Activated naive CD4-positive, alpha-beta T cell treated with anti-CD3 and anti-CD28 coated beads, Interleukin-2, amount 50 U/mL, for 16 hours (primary cell): ENCODE results near the gene FUZ.

Experiments
- DNase-seq: peaks from one replicate; pipeline ENCODE4 v3.0.0-alpha.2; 2020

FUZ gene, protein sequence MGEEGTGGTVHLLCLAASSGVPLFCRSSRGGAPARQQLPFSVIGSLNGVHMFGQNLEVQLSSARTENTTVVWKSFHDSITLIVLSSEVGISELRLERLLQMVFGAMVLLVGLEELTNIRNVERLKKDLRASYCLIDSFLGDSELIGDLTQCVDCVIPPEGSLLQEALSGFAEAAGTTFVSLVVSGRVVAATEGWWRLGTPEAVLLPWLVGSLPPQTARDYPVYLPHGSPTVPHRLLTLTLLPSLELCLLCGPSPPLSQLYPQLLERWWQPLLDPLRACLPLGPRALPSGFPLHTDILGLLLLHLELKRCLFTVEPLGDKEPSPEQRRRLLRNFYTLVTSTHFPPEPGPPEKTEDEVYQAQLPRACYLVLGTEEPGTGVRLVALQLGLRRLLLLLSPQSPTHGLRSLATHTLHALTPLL

DNA sequence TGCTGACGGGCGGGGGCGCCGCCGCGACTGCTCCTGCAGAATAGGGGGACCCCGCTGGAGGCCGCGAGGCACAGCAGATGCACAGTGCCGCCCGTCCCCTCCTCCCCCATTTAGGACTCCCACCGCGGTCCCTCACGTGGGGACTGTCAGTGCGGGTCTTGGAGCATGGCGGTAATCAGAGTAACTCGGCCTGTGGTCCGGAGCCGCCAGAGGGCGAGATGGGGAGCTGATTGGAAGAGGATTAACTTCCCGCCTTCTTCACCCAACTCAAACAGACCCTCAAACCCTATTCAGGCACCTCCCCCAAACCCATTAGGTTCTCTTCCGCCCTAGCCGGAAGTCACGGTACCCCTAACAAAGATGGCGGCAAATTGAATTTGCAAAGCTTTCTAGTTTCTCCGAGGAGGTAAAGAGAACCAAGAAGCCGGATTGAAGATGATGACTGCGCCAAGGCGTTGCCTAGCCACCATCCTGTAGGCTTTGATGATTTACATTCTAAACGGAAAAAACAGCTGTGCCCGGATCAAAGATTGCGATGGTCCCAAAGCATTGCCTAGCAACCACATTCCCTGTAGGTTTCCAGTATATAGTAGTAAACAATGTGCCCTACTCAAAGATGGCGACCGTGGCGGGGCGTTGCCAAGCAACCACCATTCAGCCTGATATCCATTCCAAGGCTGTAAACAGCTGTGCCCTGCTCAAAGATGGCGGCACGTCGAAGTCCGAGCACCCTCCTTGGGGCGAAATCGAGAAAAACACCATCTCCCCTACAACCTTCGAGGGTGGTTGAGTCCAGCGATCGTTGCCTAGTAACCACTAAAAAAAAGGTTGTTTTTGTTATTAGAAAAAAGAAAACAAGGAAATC is at the start of gene FUZ:
FUZ (minus strand) TSS at position 296 of the 865 bp plus-strand sequence; CDS start at position 110, 186 bp downstream.
- DNase-seq: peak; percentile 87

DNA sequence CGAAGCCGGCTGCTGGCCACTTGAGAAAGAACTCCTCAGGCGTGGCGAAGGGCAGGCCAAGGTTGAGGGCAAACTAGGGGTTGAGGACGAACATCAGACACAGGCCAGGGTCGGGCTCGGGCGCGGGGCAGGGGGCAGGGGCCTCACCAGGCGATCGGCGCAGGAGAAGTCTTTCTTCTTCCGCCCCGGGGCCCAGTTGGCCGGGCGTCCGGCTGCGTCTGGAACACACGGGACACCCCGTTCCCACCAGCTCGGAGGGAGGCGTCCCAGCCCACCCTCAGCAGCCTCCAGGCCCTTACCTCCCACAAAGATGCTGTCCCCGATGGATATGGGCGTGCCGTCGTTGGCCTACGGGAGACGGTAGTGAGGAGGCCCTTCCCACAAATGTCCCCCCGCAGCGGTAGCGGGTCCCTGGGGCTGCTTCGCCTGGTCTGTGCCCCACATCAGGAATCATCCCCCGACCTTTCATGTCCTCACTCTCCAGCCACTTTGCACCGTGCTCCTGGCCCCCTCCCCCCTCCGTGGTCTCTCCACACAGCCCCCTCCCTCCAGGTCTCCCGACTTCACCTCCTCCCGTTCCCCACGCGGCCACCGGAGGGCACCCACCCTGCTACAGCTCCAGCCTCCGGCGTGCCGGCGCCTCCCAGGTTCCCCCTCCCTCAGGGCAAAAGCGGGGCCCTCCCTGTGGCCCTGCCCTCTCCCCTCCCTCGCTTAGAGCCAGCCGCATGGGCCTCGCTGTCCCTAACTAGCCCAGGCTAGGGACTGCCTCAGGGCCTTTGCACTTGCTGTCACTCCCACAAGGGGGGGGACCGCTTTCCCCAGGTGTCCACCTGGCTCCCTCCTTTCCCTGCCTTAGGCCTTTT is 49.5 kb upstream of the FUZ start:
- no peak for DNase-seq

DNA sequence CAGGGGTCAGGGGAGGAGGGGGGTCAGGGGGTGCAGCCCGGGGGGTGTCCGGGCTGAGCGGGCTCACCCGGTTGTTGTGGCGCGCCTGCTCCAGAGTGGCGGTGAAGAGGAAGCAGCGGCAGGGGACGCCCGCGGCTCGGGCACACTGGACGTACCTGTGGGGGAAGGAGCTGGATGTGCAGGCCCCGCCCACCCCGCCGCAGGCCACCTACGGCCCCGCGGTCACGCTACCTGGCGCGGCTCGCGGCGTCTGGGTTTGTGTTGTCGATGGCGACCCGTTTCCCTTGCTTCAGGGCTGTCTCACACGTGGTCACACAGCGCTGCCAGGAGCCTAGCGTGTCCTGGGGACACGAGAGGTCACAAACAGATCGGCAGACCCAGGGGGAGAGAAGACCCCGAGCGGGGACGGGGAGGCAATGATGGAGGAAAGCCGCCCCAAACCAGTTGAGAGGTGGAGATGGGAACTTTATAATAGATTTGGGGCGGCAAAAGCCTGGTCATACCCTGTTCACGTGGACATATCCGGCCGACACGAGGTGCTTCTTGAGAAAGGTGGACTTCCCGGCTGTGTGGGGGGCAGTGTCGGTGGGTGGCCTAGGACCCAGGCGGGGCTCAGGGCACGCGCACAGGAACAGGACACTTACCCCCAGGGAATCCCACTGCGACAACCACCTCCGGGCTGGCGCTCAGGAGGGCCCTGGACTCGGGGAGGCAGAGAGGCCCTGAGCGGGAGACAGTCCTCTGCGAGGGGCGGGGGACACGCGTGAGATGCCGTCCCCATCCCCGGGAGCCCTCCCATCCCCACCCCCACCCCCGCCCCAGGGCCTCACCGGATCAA is 48.7 kb upstream of the FUZ start:
- DNase-seq: no peak

DNA sequence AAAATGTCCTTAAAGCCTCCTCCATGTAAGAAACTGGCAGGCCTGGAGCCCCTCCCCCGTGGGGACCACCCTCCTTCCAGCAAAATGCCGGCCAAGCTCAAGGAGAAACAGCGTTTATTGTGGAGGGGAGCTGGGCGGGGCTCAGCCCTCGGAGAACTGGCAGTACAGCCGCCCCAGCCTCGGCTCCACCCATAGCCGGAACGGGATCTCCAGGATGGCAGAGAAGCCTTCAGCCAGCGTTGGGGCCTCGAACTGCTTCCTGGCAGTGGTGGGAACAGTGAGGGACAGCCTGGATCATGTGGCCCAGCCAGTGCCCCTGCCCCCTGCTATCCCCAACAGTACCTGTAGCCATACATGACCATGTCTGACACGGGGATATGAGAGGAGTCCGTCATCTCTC is 48.0 kb upstream of the FUZ start:
- no peak for DNase-seq

DNA sequence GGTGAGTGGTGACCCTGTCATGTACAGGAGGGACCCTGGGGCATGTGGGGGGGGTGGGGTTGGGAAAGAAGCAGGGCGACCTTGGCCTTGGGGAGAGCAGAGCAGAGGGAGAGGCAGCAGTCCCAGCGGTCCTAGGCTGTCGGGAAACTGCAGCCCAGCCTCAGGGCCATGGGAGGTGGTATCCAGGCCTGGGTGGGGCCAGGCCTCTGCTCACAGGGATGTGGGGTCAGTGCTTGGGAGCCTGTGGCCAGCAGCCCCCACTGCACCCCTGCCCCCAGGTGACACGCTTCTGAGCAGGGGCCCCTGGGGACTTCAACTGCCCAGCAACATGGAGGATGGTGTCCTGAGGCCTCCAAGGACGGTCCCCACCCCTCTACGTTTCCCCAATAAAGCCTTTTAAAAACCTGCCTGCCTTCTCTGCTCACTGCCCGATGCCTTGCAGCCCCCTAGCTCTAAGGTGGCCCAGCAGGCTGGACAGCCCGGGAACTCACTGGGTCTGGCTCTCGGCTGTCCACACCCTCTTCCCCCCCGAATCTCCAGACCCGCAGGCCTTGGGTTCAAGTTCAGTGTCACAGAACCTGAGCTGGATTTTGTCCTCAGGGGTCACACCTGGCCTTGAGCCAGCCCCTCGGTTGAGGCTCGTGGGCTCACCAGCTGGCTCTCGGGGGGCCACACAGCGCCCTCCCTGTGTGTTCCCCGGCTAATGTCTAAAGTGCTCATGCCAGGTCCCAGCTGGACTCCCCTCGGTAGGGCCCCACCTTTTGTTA is 47.4 kb upstream of the FUZ start:
- no peak for DNase-seq

DNA sequence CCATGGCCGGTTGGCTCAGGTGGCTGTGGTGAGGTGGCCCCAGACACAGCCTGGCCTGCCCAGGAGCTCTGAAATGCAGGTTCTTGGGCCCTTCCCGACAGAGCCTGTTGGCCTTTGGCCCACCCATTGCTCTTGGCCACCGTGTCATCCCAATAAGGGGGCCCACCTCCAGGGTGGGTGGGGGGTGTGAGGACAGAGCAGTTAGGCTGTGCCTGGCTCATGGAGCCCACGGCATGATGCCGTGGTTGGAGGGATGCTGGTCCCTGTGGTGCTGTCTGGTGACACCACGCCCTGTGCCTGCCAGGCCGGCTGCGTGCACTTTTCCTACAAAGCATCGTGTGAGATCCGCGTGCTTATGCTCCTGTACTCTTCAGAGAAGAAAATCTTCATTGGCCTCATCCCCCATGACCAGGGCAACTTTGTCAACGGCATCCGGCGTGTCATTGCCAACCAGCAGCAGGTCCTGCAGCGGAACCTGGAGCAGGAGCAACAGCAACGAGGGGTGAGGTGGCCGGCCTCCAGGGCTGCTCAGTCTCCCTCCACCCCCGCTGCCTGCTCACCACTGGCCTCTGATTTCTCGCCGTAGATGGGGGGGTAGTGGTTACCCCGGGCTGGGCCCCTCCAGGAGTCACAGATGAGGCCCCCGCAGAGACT is 46.7 kb upstream of the FUZ start:
- DNase-seq: no peak

DNA sequence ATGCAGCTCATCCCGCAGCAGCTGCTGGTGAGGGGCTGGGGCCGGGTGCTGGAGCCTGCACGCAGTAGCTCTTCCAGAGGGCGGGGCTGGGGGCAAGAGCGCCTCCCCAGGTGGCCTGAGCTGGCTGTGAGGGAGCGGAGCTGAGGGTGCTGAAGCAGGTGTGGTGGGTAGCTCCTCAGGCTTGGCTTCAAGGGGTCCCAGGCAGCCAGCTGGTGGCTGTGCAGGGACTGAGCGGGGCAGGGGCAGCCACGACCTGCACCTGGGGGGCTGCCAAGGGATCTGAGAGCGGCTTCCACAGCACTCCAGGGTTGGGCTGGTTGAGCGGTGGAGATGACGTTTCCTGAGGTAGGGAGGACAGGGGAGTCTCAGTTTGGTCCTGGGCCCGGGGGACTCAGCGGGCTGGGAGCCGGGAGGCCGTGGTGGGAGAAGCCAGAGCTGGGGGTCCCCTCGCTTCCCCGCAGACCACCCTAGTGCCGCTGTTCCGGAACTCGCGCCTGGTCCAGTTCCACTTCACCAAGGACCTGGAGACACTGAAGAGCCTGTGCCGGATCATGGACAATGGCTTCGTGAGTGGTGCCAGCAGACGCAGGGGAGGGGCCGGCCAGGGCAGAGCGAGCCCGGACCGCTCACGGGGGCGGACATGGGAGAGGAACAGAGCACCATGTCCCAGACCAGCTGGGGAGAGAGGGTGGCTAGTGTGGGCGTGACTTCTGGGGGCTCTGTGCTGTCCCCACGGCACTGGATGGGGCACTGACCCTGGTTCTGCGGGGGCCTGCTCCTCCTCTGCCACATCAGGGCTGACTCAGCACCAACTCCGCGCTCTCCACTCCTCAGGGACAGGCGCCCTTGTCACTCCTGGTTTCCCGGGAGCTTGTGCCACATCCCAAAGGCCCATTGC is 45.2 kb upstream of the FUZ start:
- no peak for DNase-seq

DNA sequence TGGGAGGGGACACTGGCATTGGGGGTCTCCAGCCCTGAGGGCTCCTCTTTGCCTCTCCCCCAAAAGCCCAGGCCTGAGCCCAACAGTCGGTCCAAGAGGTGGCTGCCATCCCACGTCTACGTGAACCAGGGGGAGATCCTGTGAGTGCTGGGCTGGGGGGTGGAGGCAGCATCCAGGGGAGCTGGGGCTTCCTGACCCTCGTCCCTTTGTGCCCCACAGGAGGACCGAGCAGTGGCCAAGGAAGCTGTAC is 44.7 kb upstream of the FUZ start:
- no peak for DNase-seq

DNA sequence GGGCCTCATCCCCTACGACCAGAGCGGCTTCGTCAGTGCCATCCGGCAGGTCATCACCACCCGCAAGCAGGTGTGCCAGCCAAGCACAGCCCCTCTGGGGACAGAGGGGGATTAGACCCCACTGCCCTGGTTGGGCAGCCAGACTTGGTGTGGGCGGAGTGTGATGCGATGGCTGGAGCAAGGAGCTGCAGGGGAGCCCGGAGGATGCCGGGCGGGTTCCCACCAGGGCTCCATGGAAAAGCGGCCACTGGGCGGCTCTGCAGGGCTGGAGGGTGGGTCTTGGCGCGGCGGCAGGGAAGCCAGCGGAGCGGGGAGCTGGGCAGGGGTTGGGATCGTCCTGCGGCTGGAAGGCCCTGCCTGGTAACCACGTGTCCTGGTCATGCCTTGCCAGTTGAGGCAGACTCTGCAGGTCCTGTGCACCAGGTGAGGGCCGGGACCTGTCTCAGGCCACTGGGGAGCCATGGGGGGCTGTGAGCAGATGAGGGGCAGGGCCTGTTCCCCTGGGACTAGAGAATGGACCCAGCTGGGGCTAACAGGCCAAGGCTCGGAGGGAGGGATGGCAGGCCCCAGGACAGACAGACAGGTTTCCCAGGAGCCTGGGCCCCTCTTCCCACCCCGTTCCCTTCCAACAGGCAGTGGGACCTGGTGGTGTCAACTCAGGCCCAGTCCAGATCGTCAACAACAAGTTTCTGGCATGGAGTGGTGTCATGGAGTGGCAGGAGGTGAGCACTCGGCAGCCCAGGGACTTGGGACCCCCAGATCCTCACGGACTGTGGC is 44.2 kb upstream of the FUZ start:
- no peak for DNase-seq

DNA sequence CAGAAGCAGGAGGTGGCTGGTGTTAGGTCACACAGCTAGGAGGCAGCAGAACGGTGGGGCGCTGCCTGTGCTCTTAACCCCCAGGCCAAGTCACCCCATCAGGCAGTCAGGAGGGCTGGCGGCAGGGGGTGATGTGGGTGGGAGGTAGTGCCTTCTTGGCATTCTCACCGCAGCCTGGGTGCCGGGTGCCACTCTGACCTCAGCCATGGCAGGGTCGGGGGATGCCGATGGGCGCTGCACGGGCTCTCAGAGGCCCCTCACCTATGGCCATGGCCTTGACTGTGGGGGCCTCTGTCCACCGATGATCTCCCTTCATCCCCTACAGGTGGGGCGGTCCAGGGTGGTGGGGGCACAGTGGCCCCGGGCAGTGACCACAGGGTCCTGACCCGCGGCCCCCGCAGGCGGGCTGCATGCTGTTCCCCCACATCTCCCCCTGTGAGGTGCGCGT is 43.5 kb upstream of the FUZ start:
- no peak for DNase-seq

DNA sequence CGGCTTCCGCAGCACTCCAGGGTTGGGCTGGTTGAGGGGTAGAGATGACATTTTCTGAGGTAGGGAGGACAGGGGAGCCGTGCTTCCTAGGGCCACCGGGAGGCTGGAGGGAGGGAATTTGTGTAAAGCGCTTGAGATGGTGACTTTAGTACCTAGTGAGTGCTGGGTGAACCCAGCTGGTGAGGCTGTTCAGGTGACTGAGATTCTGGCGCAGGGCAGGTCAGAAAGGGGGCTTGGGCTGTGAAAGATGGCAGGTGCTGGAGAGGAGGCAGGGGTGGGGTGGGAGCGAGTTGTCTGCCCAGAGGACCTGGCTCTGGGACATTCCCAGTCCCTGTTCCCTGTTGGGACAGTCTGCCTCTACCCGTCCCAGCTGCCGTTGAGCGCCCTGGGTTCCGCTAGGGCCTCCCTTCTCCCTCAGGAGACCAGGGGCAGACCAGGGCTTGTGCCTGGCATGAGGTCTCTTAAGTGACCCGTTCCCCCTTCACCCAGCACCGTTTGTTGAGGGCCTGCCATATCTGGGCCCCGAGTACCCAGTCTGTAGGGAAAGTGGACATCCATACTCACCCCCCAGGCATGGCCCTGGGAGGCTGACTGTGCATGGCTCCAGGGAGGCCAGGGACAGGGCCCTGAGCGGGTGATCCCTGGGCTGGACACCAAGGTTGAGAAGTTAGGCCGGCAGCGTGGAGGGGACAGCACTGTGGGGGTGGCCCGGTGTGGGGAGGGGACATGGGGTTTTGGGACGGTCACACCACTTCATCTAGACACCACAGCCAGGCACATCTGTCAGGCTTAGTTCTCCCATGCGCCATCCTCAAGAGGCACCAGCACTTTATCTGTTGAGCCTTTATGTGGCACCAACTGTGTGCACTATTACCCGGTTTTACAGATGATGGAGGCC is 42.8 kb upstream of the FUZ start:
- DNase-seq: no peak

DNA sequence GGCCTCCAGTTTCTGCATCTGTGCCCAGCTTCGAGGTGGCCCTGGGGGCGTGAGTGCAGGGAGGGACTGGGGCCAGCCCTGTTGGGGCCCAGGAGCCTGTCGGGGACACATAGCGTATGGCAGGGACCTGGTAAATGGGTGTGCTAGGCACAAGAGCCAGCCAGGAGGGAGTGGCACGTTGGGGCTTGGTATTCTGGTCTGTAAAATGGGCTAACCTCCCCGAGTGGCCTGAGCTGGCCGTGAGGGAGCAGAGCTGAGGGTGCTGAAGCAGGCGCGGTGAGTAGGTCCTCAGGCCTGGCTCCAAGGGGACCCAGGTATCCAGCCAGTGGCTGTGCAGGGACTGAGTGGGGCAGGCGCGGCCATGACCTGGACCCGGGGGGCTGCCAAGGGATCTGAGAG is 42.2 kb upstream of the FUZ start:
- no peak for DNase-seq

DNA sequence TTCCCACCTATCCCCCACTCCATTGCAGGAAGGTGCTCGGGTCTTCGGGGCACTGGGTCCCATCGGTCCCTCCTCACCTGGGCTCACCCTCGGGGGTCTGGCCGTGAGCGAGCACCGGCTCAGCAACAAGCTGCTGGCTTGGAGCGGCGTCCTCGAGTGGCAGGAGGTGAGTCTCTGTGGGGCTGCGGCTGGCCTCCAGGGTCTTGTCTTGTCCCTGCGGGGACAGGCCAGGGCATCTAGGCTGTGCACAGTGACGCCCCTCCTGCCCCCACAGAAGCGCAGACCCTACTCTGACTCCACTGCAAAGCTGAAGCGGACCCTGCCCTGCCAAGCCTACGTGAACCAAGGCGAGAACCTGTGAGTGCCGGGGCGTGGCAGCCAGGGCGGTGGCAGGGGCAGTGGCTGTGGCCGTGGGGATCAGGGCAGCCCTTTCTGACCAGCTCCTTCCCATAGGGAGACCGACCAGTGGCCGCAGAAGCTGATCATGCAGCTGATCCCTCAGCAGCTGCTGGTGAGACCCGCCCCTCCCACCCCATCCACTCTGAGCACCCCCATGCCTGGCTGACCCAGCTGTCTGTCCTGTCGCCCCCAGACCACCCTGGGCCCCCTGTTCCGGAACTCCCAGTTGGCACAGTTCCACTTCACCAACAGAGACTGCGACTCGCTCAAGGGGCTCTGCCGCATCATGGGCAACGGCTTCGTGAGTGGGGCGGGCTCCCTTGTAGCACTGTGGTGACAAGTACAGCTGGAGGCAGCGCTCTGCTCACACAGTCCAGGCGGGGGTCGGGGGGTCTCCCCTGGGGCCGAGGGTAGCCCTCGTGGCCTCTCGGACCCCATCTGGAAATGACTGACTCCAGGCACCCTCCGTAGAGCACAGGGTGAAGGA is 41.5 kb upstream of the FUZ start:
- no peak for DNase-seq

DNA sequence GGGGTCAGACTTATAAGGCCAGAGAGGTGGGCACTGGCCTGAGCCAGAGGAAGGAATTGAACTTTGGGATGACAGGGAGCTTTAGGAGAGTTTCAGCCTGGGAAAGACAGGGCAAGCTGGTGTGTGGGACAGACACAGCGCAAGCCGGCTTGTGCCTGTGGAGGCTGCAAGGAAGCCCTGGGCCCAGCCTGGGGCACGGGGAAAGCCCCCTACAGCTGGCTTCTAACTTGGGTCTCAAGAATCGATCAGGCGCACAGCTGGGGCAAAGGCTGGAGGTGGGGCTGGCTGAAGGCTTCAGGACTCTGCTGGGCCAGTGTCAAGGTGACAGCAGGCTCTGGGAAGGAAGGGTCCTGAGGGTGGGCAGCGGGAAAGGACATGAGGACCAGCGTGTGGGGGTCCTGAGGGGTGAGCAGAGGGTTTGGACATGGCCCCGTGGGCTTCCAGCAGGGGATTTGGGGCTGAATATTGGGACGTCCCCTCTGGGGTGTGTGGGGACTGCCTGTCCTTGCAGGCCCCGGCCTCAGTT is 40.8 kb upstream of the FUZ start:
- no peak for DNase-seq

DNA sequence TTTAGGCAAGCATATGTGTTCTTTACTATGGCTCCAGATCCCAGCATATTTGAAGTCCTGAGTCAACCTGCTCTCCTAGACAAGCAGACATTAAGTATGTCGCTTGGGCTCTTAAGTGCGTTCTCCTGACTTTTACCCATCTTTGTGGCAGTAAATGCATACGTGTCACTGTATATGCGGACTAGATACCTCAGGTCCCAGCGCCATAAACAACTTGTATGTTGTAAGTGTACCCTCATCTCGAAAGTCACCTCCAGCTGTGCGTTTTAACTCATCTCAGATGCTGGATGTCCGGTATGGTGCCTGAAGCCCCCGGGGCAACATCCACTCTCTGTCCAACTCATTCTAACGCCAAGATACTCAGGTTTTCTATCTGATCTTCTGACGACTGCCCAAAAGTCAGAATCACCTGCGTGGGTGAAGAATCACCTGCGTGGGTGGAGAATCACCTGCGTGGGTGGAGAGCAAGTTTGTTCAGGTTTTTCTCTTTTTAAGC is 39.6 kb upstream of the FUZ start:
- no peak for DNase-seq

DNA sequence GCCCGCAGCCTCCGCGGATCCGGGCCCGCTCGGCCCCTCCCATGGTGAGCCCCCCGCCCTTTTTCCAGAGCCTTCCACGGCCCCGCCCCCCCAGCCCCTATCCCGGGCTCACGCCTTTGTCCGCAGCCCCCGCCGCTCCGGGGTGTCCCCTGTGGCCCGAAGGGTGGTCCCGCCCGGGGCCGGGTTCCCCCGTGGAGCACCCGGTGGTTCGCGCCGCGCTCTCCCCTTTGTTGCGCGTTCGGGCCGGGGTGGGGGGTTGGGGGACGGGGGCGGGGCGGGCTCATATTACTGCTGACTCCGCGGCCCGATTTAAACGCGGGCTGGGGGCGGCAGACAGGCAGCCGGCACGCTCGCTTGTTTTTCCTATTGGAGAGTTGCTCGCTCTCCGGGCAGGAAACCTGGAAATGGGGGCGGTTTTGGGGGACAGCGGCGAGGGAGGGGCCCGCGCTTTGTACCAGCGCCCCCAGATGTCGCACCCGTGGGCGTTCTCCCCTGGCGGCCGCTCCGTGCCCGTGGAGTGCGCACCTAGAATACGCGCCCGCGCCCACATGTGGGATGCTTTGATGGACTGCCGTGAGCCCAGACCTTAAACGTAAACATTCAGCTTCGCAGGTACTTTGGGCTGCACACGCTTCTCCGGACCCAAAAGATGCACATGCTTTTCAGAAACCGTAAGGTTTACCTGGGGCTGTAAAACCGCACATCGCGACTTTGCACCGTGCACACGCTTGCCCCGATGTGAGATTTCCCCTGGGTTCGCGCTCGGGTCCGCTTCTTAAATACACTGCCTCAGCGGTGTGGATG is 38.6 kb upstream of the FUZ start:
- DNase-seq: peak; percentile 46
